ENCODE measurements around the gene NUP107. TPM values are rescaled to one million over a fixed set of nuclear protein-coding genes. Genes with fewer than 3 reads are reported as not detected.

The NUP107 gene
- total RNA-seq, 1 experiment from 2014 or later, result 99.0 TPM

DNA sequence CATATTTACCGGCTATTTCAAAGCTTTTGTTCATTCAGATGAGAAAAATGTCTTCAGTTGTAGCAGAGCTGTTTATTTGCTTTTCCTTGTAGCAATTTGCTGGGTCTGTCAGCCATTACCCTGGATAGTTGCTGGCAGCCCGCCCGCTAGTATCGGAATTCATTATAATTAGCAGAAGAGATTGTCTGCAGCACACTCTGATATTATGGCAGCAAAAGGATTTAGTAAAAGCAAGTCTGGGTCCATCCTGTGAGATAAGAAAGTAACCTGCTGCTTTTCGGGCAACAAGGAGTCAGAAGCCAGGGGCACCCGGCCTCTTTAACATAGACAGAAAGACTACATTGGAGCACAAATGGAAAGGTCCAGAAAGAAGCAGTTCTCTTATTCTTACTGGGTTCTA lies 53.1 kb downstream of the NUP107 start:
- POLR2A ChIA-PET, result no interaction called here

DNA sequence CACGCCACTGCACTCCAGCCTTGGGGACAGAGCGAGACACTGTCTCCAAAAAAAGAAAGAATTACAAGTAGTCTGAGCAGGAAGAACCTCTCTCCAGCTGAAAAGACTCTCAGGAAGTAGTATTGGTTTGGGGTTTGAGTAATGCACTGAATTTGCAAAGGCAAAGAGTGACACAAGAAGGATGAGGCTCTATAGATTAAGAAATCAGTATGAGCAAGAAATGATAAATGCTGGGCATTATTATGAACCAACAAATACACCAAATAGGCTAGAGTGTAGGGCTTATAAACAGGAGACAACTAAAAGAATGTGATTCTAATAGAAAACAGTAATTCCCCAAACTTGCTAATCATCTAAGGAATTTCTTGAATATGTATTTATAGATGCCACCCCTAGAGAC lies 56.6 kb downstream of the NUP107 start:
- ChIA-PET RAD21 (ENCODE audit: low non-redundant PET in 1 of 2, low total read pairs in 2 of 2, uncharacterized antibody in 2 of 2, unreplicated experiment in 2 of 2) (no interaction called here), CTCF (no interaction called here), POLR2A (no interaction called here)
- no TSS peak for BruUV-seq (replicated peaks)
- no peak overlapping the region for H3K4me2 ChIP-seq (ENCODE audit: low read length)
- DNase-seq (ENCODE audit: low read depth, low spot score) (no peak), ATAC-seq (no peak)
- H3K4me1 ChIP-seq (ENCODE audit: control insufficient read depth in 1 of 2, insufficient read depth in 2 of 2, low read length in 2 of 2), result peaks cover 0 to 11% of the 10 kb centered on the region in 2 experiments; a peak in 1 of 4 replicates
- no peak overlapping the region for H3K9ac ChIP-seq (ENCODE audit: low read length)
- peaks cover 12% of the 10 kb centered on the region for H3K79me2 ChIP-seq (ENCODE audit: insufficient read depth, low read length)
- H3K27me3 ChIP-seq (ENCODE audit: insufficient read depth, low read length), result no peaks in the 10 kb centered on the region
- H3K4me3 ChIP-seq (replicated peaks in 1 of 2; ENCODE audit: low read depth in 1 of 2, low read length in 2 of 2), result no peak overlapping the region
- H3K36me3 ChIP-seq (ENCODE audit: control insufficient read depth in 1 of 2, insufficient read depth in 2 of 2, low read length in 2 of 2), result peaks cover 7 to 20% of the 10 kb centered on the region in 2 experiments; a peak in 2 of 4 replicates
- no peaks in the 10 kb centered on the region for H4K20me1 ChIP-seq (ENCODE audit: insufficient read depth)
- no peak overlapping the region for H3K27ac ChIP-seq (ENCODE audit: low read depth, low read length)
- no peaks in the 10 kb centered on the region for H3K9me3 ChIP-seq (ENCODE audit: control insufficient read depth in 1 of 2, insufficient read depth in 1 of 2, low read depth in 1 of 2, low read length in 2 of 2)
- TF ChIP-seq EZH2 (IDR thresholded peaks at IDR 0.05), result no peak
- TF ChIP-seq, protein P1, sequence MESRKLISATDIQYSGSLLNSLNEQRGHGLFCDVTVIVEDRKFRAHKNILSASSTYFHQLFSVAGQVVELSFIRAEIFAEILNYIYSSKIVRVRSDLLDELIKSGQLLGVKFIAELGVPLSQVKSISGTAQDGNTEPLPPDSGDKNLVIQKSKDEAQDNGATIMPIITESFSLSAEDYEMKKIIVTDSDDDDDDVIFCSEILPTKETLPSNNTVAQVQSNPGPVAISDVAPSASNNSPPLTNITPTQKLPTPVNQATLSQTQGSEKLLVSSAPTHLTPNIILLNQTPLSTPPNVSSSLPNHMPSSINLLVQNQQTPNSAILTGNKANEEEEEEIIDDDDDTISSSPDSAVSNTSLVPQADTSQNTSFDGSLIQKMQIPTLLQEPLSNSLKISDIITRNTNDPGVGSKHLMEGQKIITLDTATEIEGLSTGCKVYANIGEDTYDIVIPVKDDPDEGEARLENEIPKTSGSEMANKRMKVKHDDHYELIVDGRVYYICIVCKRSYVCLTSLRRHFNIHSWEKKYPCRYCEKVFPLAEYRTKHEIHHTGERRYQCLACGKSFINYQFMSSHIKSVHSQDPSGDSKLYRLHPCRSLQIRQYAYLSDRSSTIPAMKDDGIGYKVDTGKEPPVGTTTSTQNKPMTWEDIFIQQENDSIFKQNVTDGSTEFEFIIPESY (IDR thresholded peaks at IDR 0.05; ENCODE audit: extremely low read depth, insufficient replicate concordance, low read length), result no peak
- TF ChIP-seq POLR2AphosphoS5 (IDR thresholded peaks at IDR 0.05; ENCODE audit: low read depth, low read length), result no peak
- TF ChIP-seq TCF7L2 (IDR thresholded peaks at IDR 0.05; ENCODE audit: borderline replicate concordance, extremely low read depth, insufficient read depth, insufficient read length), result no peak
- TF ChIP-seq ZNF274 (IDR thresholded peaks at IDR 0.05; ENCODE audit: low read depth, low read length), result no peak
- no peak for TF ChIP-seq JUND (IDR thresholded peaks at IDR 0.05)
- no peak for TF ChIP-seq YY1 (IDR thresholded peaks at IDR 0.05; ENCODE audit: extremely low read depth, insufficient replicate concordance, low read depth, low read length)
- no peak for TF ChIP-seq FOSL1 (IDR thresholded peaks at IDR 0.05; ENCODE audit: low read depth)
- TF ChIP-seq, protein P2, sequence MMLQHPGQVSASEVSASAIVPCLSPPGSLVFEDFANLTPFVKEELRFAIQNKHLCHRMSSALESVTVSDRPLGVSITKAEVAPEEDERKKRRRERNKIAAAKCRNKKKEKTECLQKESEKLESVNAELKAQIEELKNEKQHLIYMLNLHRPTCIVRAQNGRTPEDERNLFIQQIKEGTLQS (IDR thresholded peaks at IDR 0.05), result no peak
- TF ChIP-seq ZFX (IDR thresholded peaks at IDR 0.05), result no peak
- TF ChIP-seq POLR2A (IDR thresholded peaks at IDR 0.05; ENCODE audit: borderline replicate concordance, extremely low read depth, insufficient read depth, insufficient read length), result no peak
- no peak for TF ChIP-seq SP1 (IDR thresholded peaks at IDR 0.05; ENCODE audit: low read depth)
- no peak for TF ChIP-seq ELF1 (IDR thresholded peaks at IDR 0.05; ENCODE audit: borderline replicate concordance, low read depth)
- intact Hi-C loops (cut with micrococcal nuclease), result loop anchor here (10.0 kb wide), 1 partner anchor 389 kb away; no protein-coding TSS in a partner anchor
- H3K9me2 ChIP-seq (ENCODE audit: insufficient read depth), result no peaks in the 10 kb centered on the region
- H2AFZ ChIP-seq (ENCODE audit: low read depth, low read length, poor library complexity, severe bottlenecking), result no peak overlapping the region

More for the DNA sequence above, 53.1 kb downstream of the NUP107 start:
- no peaks in the 10 kb centered on the region for H3K9me2 ChIP-seq (ENCODE audit: insufficient read depth)
- intact Hi-C loops (cut with micrococcal nuclease), result loop anchor here (10.0 kb wide), 1 partner anchor 385 kb away; no protein-coding TSS in a partner anchor
- no peak for DNase-seq (ENCODE audit: low read depth, low spot score)
- CTCF ChIA-PET, result no interaction called here
- no peaks in the 10 kb centered on the region for H3K4me1 ChIP-seq (ENCODE audit: control insufficient read depth in 1 of 2, insufficient read depth in 2 of 2, low read length in 2 of 2)
- ATAC-seq, result no peak
- RAD21 ChIA-PET (ENCODE audit: low non-redundant PET in 1 of 2, low total read pairs in 2 of 2, uncharacterized antibody in 2 of 2, unreplicated experiment in 2 of 2), result no interaction called here
- no peak overlapping the region for H2AFZ ChIP-seq (ENCODE audit: low read depth, low read length, poor library complexity, severe bottlenecking)
- H4K20me1 ChIP-seq (ENCODE audit: insufficient read depth), result no peaks in the 10 kb centered on the region
- peaks cover 21 to 28% of the 10 kb centered on the region in 2 experiments for H3K36me3 ChIP-seq (ENCODE audit: control insufficient read depth in 1 of 2, insufficient read depth in 2 of 2, low read length in 2 of 2)
- H3K9me3 ChIP-seq (ENCODE audit: control insufficient read depth in 1 of 2, insufficient read depth in 1 of 2, low read depth in 1 of 2, low read length in 2 of 2), result no peaks in the 10 kb centered on the region
- no peaks in the 10 kb centered on the region for H3K27me3 ChIP-seq (ENCODE audit: insufficient read depth, low read length)
- no peak overlapping the region for H3K4me3 ChIP-seq (replicated peaks in 1 of 2; ENCODE audit: low read depth in 1 of 2, low read length in 2 of 2)
- BruUV-seq (replicated peaks), result no TSS peak
- no peaks in the 10 kb centered on the region; the same call in 1 of the 2 replicates for H3K79me2 ChIP-seq (ENCODE audit: insufficient read depth, low read length)
- no peak overlapping the region for H3K27ac ChIP-seq (ENCODE audit: low read depth, low read length)
- no peak overlapping the region for H3K4me2 ChIP-seq (ENCODE audit: low read length)
- no peak for TF ChIP-seq ELF1 (IDR thresholded peaks at IDR 0.05; ENCODE audit: borderline replicate concordance, low read depth)
- H3K9ac ChIP-seq (ENCODE audit: low read length), result no peak overlapping the region
